Naive B cell (primary cell): ENCODE measurements around the gene STING1. TPM values are rescaled to one million over a fixed set of nuclear protein-coding genes. Genes with fewer than 3 reads are reported as not detected.
A peak's percentile ranks its signal among the peaks of the same experiment; 100 is the strongest.
"Not testable (repeated sequence)": the region's sequence is repeated elsewhere in the genome, so short reads cannot be mapped to it uniquely, and the experiment has no call there.

Experiments used
- ATAC-seq, 2 donors: fragments of 150-1000 bp; cut with Tn5 transposase; 2 replicates each; pipeline ENCODE4 v1.10.0; 2021; ENCODE audit warnings: low read depth in 2 of 2, mild to moderate bottlenecking in 2 of 2, moderate library complexity in 2 of 2
- DNase-seq: peaks from one replicate; pipeline ENCODE4 v3.0.0; 2022
- H3K27ac Mint-ChIP-seq, 6 donors: one replicate each; pipeline ENCODE4 v1.8.0; 2020 to 2022; ENCODE audit warnings: mild to moderate bottlenecking in 6 of 6, mixed read lengths in 6 of 6, moderate library complexity in 5 of 6, inconsistent platforms in 2 of 6
- H3K27me3 Mint-ChIP-seq, 3 donors: one replicate each; pipeline ENCODE4 v1.8.0; 2021 to 2022; ENCODE audit warnings: mixed read lengths in 3 of 3, mild to moderate bottlenecking in 1 of 3
- H3K36me3 Mint-ChIP-seq, 2 donors: one replicate each; pipeline ENCODE4 v1.8.0; 2020 to 2022; ENCODE audit warnings: mixed read lengths in 2 of 2, inconsistent platforms in 1 of 2, mild to moderate bottlenecking in 1 of 2
- H3K4me1 Mint-ChIP-seq, 3 donors: one replicate each; pipeline ENCODE4 v1.8.0; 2020 to 2022; ENCODE audit warnings: mixed read lengths in 3 of 3, inconsistent platforms in 1 of 3, mild to moderate bottlenecking in 1 of 3, moderate library complexity in 1 of 3
- H3K4me3 Mint-ChIP-seq, 8 donors: one replicate each; pipeline ENCODE4 v1.8.0; 2020 to 2022; ENCODE audit warnings: mild to moderate bottlenecking in 8 of 8, mixed read lengths in 8 of 8, moderate library complexity in 8 of 8, inconsistent platforms in 2 of 8
- H3K9me3 Mint-ChIP-seq, 7 donors: one replicate each; pipeline ENCODE4 v1.8.0; 2020 to 2022; ENCODE audit warnings: mixed read lengths in 7 of 7, mild to moderate bottlenecking in 5 of 7, inconsistent platforms in 2 of 7, moderate library complexity in 1 of 7
- polyA plus RNA-seq, 6 donors: library from polyadenylated mRNA; unstranded; fragments of 300-500 nt; fragmentation: Illumina TruSeq; gene quantifications; one replicate each; pipeline ENCODE4 v1.2.3, GENCODE V29; 2021; ENCODE audit warnings: low read depth in 6 of 6

STING1 gene
- polyA plus RNA-seq, 6 donors from 2014 or later = 0.32 to 3.1 (median 0.81) TPM

DNA sequence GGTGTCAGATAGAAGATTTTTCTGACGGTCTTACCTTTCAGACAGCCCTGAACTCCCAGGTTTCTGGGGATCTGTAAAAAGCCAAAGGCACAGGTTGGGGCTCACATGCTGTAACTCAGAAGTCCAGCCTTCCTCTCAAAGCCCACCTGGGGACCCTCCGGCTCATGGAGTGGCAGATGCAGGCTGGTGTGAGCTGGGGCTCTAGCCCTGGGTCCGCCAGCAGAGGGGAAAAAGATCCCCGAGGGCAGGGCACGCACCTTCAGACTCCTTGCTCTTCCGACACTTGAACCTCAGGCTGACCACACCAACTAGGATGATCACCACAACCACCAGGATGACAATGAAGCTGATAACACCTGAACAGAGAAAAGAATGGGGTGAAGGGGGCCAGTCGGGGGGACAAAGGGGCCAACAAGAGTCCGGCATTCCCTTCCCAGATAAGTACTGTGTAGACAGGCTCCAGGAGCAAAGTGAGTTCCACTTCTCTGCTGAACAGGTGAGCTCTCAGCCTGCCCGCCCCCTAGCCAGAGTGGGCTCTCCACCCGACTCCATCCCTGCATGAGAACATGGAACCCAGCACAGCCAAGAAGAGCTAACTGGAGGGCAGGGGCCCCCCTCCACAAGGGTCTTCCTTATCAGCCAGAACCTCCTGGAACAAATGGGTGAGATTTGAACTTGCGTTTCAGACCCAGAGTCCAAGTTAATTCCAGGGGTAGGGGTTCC, 27.8 kb downstream of the STING1 start:
- no peaks in the 10 kb centered on the region for H3K27me3 Mint-ChIP-seq
- no peak for DNase-seq
- H3K27ac Mint-ChIP-seq = peak overlapping the region in 2 of 6 donors; percentile 17 to 66
- H3K9me3 Mint-ChIP-seq = no peaks in the 10 kb centered on the region
- H3K36me3 Mint-ChIP-seq = no peaks in the 10 kb centered on the region
- peaks cover 10 to 16% (median 13%) of the 10 kb centered on the region in 3 donors for H3K4me1 Mint-ChIP-seq
- no peak for ATAC-seq
- peak overlapping the region in 1 of 8 donors; percentile 59 for H3K4me3 Mint-ChIP-seq

DNA sequence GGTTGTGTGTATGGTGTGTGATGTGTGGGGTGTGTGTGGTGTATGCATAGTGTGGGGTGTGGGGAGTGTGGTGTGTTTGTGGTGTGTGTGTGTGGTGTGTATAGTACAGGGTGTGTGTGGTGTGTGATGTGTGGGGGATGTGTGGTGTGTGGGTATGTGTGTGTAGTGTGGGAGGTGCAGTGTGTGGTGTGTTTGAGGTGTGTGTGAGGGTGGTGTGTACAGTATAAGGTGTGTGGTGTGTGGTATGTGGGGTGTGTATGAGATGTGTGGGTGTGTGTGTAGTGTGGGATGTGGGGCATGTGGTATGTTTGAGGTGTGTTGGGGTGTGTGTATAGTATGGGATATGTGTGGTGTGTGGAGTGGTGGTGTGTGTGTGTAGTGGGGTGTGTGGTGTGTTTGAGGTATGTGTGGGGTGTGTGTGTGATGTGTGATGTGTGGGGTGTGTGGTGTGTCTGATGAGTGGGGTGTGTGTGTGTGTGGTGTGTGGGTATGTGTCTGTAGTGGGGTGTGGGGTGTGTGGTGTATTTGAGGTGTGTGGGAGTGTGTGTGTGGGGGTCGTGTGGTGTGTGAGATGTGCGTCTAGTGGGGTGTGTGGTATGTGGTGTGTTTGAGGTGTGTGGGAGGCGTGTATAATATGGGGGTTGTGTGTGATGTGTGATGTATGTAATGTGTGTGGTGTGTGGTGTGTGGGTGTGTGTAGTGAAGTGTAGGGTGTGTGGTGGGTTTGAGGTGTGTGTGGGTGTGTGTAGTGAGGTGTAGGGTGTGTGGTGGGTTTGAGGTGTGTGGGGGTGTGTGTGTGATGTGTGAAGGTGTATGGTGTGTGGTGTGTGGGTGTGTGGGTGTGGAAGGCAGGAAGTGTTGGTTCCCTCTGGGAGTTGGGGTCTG, 28.6 kb downstream of the STING1 start:
- Mint-ChIP-seq H3K27ac (peak overlapping the region in 3 of 6 donors; percentile 17 to 44 (median 30)), H3K36me3 (no peaks in the 10 kb centered on the region), H3K27me3 (no peaks in the 10 kb centered on the region), H3K4me3 (no peak overlapping the region), H3K9me3 (no peaks in the 10 kb centered on the region), H3K4me1 (peaks cover 10 to 16% (median 13%) of the 10 kb centered on the region in 3 donors)
- DNase-seq (no peak), ATAC-seq (peak in 1 of 2 donors; percentile 47)

DNA sequence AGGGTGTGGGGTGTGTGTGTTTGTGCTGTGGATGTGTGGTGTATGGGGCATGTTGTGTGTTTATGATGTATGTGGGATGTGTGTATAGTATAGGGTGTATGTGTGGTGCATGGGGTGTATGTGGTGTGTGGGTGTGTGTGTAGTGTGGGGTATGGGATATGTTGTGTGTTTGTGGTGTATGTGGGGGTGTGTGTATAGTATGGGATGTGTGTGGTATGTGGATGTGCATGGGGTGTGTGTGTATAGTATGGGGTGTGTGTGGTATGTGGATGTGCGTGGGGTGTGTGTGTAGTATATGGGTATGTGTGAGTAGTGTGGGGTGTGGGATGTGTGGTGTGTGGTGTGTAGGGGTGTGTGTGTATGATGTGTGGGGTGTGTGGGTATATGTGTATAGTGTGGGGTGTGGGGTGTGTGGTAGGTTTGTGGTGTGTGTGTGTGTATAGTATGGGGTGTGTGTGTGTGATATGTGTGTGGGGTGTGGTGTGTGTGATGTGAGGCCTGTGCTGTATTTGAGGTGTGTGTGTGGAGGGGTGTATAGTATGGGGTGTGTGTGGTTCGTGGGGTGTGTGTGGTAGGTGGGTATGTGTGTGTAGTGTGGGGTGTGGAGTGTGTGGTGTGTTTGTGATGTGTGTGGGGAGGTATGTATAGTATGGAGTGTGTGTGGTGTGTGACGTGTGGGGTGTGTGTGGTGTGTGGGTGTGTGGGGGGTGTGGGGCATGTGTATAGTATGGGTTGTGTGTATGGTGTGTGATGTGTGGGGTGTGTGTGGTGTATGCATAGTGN, 30.5 kb downstream of the STING1 start:
- ATAC-seq = no peak
- no peaks in the 10 kb centered on the region for H3K9me3 Mint-ChIP-seq
- no peak overlapping the region for H3K4me3 Mint-ChIP-seq
- no peak for DNase-seq
- peaks cover 10 to 14% (median 13%) of the 10 kb centered on the region in 3 donors for H3K4me1 Mint-ChIP-seq
- no peaks in the 10 kb centered on the region for H3K27me3 Mint-ChIP-seq
- no peaks in the 10 kb centered on the region for H3K36me3 Mint-ChIP-seq
- H3K27ac Mint-ChIP-seq = no peak overlapping the region

DNA sequence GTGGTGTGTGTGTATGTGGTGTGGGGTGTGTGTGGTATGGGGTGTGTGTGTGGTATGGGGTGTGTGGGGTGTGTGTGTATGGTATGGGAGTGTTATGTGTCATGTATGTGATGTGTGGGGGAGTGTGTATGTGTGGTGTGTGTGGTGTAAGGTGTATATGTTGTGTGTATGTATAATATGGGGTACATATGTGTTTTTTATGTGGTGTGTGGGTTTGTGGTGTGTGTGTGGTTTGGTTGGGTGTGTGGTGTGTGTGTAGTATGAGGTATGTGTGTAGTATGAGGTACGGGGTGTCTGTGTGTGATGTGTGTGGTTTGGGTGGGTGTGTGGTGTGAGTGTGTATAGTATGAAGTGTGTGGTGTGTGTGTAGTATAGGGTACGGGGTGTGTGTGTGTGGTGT, 31.4 kb downstream of the STING1 start:
- Mint-ChIP-seq H3K9me3 (no peaks in the 10 kb centered on the region), H3K27me3 (no peaks in the 10 kb centered on the region), H3K4me1 (peaks cover 10 to 13% (median 13%) of the 10 kb centered on the region in 3 donors), H3K4me3 (no peak overlapping the region), H3K36me3 (no peaks in the 10 kb centered on the region), H3K27ac (no peak overlapping the region)
- DNase-seq (no peak), ATAC-seq (no peak)

DNA sequence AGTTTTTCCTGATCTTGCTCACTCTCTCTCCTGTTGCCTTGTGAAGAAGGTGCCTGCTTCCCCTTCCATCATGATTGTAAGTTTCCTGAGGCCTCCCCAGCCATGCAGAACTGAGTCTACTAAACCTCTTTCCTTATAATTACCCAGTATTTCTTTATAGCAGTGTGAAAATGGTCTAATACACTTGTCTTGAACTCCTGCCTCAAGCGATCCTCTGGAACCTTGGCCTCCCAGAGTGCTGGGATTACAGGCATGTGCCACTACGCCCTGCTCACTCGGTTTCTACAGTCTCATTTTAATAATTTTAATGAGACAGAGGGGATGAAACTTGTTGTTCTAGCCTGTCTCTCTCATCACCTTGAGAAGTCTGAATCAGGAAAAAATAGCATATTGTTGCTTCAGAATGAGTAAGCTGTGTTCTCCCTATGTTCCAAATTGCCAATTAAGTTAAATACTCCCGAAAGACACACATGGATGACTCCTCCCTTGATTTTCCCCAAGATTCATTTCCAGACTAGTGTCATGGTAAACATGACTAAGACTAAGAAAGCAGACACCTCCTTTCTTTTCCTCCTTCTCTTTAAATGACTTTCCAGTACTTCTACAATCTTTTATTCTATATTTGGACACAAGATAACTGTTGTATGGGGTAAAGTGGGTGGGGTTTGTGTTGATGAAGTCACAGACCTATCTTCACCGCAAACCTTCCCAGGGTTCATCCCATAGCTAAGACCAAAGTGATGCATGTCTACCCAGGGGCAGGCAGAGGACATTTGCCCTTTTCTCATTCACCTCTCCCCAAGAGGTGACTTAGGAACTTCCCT, 35.4 kb downstream of the STING1 start:
- Mint-ChIP-seq H3K4me3 (no peak overlapping the region), H3K27me3 (no peaks in the 10 kb centered on the region), H3K4me1 (no peaks in the 10 kb centered on the region), H3K27ac (peak overlapping the region in 4 of 6 donors; percentile 24 to 41 (median 30)), H3K36me3 (no peaks in the 10 kb centered on the region), H3K9me3 (no peaks in the 10 kb centered on the region)
- DNase-seq (no peak), ATAC-seq (no peak)

DNA sequence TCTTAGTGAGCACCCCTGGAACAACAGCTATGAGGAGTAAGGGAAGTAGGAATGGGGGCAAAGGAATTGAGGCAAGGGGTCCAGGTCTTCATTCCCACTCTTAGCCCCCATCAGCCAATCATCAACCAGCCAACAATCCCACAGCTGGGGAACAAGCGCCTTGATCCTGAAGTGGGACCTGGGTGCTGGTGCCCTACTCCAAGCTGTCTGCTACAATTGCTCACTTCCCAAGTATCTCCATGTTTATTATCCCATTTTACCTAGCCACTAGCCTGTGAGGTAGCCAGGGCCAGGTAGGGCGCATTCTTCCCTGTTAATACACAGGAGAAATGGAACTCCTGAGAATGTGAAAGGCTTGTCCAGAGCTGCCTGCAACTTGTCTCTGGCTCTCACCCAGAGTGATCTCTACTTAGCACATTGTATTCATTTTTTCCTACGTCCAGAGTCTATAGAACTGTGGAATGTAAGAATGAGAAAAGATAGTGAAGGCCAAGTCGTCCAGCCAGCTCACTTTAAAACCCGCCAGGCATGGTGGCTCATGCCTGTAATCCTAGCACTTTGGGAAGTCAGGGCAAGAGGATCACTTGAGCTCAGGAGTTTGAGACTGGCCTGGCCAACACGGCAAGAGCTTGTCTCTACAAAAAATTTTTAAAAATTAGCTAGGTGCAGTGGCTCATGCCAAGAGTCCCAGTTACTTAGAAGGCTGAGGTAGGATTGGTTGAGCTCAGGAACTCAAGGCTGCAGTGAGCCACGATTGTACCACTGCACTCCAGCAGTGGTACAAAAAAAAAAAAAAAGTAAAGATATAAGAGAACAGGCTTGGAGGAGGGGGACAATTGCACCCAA, 37.0 kb downstream of the STING1 start:
- no peaks in the 10 kb centered on the region for H3K4me1 Mint-ChIP-seq
- H3K9me3 Mint-ChIP-seq = no peaks in the 10 kb centered on the region
- no peaks in the 10 kb centered on the region for H3K36me3 Mint-ChIP-seq
- H3K4me3 Mint-ChIP-seq = no peak overlapping the region
- ATAC-seq = no peak
- H3K27me3 Mint-ChIP-seq = no peaks in the 10 kb centered on the region
- no peak for DNase-seq
- H3K27ac Mint-ChIP-seq = no peak overlapping the region

DNA sequence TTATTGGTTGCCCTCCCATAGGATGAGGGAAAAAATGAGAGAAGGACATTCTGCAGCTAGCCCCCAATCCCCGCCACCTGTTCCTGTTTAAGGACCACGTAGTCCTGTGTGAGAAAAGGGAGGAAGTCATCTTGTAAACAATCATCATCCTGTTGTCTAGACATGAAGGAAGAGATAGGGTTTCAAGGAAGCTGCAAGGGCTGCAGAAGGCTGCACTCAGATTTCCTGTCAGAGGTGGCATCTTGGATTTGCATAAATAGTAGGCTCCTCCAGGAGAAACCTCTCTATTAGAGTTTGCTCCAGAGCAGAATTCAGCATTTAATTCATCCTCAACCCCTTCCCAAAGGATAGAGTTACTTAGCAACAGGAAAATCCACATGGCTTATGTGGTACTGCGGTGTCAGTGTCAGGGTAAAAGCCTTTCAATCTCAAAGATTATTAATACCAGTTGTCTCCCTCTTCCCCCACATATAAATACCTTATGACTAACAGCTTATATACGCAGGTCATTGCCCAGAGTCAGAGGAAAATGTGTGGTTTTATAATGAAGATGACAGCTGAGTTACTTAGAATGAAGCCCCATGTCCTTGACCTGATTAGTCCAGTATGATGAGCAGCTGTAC, 38.6 kb downstream of the STING1 start:
- Mint-ChIP-seq H3K4me1 (peaks cover 7 to 9% (median 7%) of the 10 kb centered on the region in 3 donors), H3K27me3 (no peaks in the 10 kb centered on the region), H3K27ac (no peak overlapping the region), H3K36me3 (no peaks in the 10 kb centered on the region), H3K9me3 (no peaks in the 10 kb centered on the region), H3K4me3 (no peak overlapping the region)
- no peak for ATAC-seq
- no peak for DNase-seq

DNA sequence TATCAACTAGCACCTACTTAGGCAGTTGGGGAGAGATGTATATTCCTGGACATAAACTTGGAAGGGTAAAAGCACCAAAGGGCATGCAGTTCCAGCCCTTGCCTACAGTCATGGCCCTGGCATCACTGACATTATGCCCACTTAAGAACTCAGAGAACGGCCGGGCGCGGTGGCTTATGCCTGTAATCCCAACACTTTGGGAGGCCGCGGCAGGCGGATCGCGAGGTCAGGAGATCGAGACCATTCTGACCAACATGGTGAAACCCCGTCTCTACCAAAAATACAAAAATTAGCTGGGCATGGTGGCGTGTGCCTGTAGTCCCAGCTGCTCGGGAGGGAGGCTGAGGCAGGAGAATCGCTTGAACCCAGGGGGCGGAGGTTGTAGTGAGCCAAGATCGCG, 42.1 kb downstream of the STING1 start:
- peak overlapping the region in 2 of 6 donors; percentile 61 to 100 for H3K27ac Mint-ChIP-seq
- H3K36me3 Mint-ChIP-seq, H3K9me3 Mint-ChIP-seq, H3K27me3 Mint-ChIP-seq, ATAC-seq, DNase-seq: not testable (repeated sequence)
- H3K4me3 Mint-ChIP-seq = peak overlapping the region in 2 of 8 donors; percentile 90 to 99
- H3K4me1 Mint-ChIP-seq = peaks cover 13 to 22% (median 14%) of the 10 kb centered on the region in 3 donors

DNA sequence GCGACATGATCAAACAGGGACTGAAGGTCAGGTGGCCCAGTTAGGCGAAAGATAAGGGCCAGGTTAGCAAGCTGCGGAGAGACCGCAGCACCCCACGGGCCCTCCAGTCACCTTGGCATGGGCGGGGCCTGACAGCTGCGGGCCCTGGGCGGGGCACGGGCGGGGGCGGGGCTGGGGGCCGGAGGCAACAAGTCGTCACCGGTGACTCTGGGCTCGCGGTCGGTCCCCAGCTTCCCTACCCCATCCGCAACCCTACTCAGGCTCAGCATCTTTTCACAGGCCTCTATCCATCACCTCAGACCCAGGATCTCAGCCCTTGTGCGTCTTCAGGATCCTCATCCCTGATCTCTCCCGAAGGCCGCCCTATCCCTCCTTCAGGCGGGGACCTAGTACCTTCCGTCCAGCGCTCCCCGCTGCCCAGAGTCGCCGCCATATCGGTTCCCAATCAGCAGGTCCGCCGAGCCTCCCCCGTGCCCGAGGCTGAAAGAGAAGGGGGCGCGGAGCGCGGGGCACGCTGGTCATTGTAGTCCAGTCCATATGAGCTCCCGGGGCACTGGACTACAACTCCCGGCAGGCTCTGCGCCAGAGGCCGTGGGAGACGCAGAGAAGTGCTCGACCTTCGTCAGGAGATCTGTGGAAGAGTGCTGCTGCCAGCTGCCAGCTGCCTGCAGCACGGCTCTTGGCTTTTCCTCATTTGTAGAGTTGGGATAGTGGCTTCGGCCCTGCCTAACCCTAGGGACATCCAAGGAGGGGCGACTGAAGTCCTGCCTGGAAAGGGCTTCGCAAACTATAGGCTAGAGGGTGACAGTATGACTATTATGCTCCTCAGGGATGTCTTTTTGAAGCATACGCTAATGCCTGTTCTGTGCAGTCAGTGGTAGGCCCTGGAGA, 43.3 kb downstream of the STING1 start, which contains the start of gene DNAJC18:
DNAJC18 (minus strand) TSS at position 513 of the 891 bp plus-strand sequence; CDS start at position 433, 80 bp downstream.
- Mint-ChIP-seq H3K4me3 (peak within 1 kb of the TSS; percentile 90 to 100 (median 99)), H3K4me1 (peaks cover 13 to 22% (median 14%) of the 10 kb centered on the region in 3 donors), H3K27ac (peak within 1 kb of the TSS; percentile 99 to 100 (median 100)), H3K9me3 (no peaks in the 10 kb centered on the region), H3K36me3 (no peaks in the 10 kb centered on the region), H3K27me3 (no peaks in the 10 kb centered on the region)
- DNase-seq (peak; percentile 87), ATAC-seq (peak; percentile 90 to 91)

DNA sequence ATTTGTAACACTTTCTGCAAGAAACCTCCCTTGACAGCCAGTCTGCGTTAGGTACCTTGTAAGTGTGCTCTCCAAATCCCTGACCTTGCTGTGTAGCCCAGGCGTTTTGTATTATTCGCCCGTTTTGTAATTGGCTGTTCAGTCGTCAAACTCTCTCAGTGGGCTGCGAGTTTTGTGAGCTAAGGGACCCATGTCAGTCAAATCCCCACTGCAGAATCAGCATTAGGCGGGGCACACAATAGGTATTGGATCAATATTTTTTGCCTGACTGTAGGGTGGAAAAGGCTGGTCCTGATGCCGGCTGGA, 43.9 kb downstream of the STING1 start:
- H3K36me3 Mint-ChIP-seq = no peaks in the 10 kb centered on the region
- no peak for DNase-seq
- H3K27me3 Mint-ChIP-seq = no peaks in the 10 kb centered on the region
- peaks cover 13 to 22% (median 14%) of the 10 kb centered on the region in 3 donors for H3K4me1 Mint-ChIP-seq
- H3K9me3 Mint-ChIP-seq = no peaks in the 10 kb centered on the region
- H3K4me3 Mint-ChIP-seq = peak overlapping the region; percentile 90 to 100 (median 99)
- ATAC-seq = no peak
- peak overlapping the region in 4 of 6 donors; percentile 5 to 100 (median 100) for H3K27ac Mint-ChIP-seq

DNA sequence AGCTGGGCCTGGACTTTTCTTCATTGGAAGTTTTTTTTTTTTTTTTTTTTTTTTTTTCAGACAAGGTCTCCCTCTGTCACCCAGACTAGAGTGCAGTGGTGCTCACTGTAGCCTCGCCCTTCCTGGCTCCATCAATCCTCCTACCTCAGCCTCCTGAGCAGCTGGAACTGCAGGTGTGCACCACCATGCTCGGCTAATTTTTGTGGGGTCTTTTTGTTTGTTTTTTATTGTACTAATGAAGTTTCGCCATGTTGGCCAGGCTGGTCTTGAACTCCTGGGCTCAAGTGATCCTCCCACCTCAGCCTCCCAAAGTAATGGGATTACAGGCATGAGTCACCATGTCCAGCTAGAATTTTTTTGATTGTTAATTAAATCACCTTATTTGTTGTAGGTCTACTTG, 46.9 kb downstream of the STING1 start:
- H3K9me3 Mint-ChIP-seq = no peaks in the 10 kb centered on the region

More for the DNA sequence above, 46.9 kb downstream of the STING1 start:
- DNase-seq (no peak), ATAC-seq (no peak)
- H3K4me3 Mint-ChIP-seq = no peak overlapping the region
- H3K27ac Mint-ChIP-seq = no peak overlapping the region
- H3K27me3 Mint-ChIP-seq = no peaks in the 10 kb centered on the region
- H3K36me3 Mint-ChIP-seq = no peaks in the 10 kb centered on the region
- peaks cover 13 to 22% (median 14%) of the 10 kb centered on the region in 3 donors for H3K4me1 Mint-ChIP-seq
